ENCODE measurements around the gene C17orf78.
A peak's percentile ranks its signal among the peaks of the same experiment; 100 is the strongest.
"Not testable (repeated sequence)": the region's sequence is repeated elsewhere in the genome, so short reads cannot be mapped to it uniquely, and the experiment has no call there.

Gene C17orf78

DNA sequence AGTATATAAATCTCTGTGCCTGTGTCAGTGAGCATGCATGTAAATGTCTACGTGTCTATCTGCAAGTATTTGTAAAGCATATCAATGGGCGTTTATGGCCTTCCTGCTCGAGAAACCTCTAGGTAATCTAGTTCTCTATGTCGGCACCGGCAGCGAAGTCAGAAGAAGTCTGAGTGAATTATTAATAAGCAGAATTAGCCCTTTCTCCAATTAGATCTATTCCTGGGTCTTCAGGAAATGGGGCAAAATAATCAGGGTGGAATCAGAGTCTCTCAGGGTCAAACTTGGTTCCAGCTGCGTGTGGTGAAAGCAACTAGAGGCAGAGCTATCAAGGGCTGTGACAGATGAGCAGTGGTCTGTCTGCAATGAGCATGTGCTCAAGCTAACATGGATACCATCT is at the start of gene C17orf78:
TSS of gene C17orf78 (plus strand) at position 280 of the 400 bp plus-strand sequence. CDS start at position 388, 108 bp downstream.
- DNase-seq = no peak

DNA sequence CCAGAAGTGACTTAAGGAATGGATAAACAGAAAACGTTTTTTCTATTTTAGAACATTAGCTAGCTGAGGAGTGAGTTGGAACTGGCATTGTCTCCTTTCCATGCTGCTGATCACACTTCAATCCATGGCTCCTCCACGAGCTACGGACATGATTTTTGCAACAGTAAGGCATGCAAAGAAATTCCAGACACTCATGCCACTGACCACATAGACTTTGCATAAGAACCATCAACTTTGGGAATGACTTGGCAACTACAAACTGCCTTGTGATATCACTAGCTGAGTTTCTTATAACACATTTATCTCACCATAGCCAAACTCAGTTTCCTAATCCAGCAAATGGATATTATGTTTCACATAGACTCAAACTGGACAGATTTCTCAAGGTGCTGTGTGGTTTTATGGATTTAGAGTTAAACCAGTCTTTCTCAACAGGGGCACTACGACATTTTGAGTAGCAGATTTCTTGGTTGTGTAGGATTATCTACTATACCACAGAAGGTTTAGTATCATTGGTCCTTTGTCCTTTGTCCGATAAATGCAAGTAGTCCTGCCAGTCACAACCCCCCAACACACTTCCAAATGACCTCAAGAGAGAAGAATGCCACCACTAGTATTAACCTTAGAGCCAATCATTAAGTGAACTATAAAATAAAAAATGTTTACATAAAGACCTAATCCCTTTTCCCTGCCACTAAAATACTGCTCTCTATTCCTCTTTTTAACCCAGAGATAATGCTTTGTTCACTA is 48.3 kb upstream of the C17orf78 start:
- no peak for DNase-seq

DNA sequence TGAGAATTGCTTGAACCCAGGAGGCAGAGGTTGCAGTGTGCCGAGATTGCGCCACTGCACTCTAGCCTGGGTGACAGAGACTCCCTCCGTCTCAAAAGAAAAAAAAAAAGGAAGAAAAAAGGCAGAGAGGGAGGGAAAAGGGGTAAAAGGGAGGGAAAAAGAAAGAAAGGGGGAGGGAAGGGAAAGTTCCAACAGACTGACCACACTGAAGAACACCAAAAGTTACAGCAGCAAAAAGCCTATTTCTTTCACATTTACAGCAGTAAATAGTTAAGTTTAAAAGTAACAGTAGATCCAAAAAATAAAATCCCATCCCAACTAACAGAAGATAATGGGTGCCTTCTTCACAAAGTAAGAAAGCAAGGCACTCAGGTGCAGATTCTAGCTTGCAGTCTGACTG is 36.9 kb upstream of the C17orf78 start:
- no peak for DNase-seq

DNA sequence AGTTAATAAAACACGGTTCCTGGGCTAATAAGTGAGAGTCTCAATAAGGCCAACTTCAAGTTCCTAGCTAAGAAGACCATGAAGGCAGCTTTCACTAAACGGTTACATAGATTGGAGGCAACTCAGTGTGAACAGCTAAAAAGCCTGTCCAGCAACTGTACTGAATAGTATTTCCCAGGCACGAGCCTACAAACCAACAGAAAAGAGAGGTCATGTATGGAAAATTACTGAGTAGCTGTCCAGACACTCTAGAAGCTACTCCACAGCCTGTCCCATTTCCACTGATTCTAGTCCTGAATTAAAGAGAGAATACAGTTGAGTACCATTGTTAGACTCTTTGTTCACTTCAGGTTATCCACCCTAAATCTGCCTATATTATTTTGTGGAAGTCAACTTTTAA is 36.5 kb upstream of the C17orf78 start:
- DNase-seq = no peak

DNA sequence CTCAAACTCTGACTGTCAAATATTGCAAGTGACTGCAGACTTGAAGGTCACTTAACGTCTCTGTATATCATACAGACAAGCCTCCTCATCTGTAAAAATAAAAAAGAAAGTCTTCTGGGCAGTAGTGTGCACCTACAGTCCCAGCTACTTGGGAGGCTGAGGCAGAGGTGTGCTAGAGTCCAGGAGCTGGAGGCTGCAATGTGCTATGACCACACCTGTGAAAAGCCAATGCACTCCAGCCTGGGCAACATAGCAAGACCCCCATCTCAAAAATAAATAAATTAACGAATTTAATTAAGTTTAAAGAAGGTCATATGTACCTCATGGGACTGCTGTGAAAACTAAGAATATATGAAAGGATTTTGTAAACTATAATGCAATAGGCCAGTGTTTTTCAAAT is 35.0 kb upstream of the C17orf78 start:
- DNase-seq = no peak

DNA sequence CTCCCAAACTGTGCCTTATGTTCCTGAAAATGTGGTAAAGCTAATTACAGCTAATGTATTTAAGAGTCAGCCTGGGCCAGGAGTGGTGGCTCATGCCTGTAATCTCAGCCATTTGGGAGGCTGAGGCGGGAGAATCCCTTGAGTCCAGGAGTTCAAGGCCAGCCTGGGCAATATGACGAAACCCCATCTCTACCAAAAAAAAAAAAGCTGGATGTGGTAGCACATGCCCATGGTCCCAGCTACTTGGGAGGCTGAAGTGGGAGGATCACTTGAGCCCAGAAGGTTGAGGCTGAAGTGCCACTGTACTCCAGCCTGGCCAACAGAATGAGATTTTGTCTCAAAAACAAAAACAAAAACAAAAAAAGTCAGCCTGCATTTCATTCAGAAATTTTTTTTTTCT is 33.2 kb upstream of the C17orf78 start:
- no peak for DNase-seq

DNA sequence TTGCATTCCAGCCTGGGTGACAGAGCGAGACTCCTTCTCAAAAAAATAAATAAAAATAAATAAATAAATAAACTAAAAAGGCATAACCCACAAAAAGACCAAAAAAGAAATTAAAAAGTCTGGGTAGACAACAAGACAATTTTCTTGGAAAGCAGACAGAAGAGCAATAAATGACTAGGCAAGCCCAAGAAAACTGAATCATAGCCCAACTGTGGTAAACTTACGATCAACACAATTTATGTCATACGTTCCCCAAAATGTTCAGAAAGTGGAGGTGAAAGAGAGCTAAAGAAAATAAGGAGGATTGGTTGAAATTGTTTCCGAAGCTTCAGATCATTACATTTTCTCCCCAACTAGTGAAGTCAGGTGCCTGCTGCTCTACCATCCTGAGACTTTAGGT is 31.3 kb upstream of the C17orf78 start:
- no peak for DNase-seq

DNA sequence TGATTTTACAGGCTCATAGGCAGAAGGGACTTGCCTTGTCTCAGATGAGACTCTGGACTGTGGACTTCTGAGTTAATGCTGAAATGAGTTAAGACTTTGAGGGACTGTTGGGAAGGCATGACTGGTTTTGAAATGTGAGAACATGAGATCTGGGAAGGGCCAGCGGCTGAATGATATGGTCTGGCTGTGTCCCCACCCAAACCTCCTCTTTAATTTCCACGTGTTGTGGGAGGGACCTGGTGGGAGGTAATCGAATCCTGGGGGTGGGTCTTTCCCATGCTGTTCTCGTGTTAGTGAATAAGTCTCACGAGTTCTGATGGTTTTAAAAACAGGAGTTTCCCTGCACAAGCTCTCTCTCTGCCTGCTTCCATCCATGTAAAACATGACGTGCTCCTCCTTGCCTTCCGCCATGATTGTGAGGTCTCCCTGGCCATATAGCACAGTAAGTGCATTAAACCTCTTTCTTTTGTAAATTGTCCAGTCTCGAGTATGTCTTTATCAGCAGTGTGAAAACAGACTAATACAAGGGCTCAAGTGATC is 28.9 kb upstream of the C17orf78 start:
- DNase-seq = not testable (repeated sequence)

DNA sequence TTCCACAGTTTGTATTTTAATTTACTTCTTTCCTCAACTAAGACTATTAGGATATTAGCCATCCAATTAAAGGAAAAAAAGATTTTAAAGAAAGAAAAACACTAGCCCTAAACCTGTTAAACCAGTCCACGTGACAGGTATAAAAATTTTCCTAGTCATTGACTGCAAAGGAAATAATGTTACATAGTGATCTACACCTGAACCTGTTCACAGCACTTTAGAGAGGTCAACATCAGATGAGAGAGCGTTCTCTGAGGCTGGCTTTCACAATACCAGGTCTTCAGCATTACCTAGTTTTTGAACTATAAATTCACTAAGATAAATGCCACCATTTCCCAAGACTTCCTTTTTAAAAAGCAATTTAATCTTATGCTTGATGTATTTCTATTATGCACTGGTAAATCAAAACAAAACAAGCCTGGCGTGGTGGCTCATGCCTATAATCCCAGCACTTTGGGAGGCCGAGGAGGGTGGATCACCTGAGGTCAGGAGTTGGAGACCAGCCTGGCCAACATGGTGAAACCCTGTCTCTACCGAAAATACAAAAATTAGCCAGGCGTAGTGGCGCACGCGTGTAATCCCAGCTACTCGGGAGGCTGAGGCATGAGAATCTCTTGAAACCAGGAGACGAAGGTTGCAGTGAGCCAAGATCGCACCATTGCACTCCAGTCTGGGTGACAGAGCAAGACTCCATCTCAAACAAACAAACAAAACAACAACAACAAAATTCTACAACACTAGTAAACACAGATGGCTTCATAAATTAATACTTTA is 18.8 kb upstream of the C17orf78 start:
- not testable (repeated sequence) for DNase-seq

DNA sequence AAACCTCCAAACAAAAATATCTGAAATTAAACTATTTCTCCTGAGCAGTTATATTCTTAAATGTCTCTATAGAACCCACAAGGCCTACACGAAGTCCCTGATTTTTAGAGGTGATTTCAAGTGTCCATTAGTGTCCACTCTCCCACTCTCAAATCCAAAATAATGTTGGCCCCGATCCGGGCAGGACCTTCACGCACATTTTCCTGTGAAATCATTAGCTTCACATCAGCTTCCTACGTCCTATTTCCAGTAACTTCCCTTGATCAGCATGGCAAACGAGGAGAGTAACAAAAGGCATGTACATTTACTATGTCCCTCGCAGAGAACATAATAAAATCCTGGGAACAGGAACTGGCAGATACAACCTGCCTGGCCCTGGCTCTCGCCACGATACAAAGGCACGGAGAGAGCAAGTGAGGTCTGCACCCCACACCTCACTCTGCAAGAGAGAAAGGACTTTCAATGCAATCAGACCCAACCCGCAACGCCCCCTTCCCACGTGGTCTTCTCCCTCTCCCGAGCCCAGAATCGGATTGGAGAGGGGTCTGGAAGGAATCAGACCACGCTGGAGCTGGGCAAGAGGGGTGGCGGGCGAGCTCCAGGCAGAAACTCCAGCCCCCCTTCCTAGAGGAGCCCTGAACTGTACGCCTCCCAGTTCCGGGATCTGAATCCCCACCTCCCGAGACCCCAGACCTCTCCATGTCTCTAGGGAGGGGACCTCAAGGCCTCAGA is 17.5 kb upstream of the C17orf78 start:
- peak; percentile 70 for DNase-seq

DNA sequence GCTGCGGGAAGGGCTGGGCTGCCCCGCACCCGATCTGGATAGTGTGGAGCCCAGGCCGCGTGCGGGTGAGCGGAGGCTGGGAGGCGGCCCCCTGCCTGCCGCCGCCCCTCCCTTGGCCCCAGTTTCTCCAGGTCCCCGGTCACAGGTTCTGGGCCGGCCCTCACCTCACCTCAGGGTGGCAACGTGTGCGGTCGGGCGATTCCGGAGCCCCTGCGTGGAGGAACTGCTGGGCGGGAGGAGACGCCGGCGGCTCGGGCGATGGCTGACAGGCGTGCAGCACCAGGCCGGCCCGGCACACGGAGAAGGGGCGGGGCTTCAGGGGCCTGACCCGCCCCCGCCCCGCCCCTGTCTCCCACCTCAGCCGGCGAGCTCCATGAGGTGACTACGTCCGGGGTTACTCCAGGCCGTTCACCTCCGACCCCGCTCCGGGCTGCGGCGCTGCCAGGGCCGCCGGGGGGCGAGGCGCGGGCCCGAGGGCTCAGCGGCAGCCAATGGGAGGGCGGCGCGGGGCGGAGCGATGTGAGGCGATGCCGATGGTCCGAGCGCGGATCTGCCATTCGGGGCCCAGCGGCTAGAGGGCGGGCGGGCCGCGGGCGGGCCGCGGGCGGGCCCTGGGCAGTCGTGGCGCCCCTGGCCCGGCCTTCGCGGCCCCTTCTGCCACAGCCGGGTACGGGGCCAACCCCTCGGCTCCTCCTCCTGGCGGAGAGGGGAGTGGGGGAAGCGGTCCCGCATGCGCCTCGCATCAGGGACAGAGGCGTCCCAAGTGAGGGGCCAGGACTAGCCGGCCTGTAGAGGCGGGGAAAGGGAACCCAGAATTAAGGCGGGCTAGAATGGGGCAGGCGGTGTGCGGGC is 16.7 kb upstream of the C17orf78 start:
- DNase-seq = peak; percentile 95

DNA sequence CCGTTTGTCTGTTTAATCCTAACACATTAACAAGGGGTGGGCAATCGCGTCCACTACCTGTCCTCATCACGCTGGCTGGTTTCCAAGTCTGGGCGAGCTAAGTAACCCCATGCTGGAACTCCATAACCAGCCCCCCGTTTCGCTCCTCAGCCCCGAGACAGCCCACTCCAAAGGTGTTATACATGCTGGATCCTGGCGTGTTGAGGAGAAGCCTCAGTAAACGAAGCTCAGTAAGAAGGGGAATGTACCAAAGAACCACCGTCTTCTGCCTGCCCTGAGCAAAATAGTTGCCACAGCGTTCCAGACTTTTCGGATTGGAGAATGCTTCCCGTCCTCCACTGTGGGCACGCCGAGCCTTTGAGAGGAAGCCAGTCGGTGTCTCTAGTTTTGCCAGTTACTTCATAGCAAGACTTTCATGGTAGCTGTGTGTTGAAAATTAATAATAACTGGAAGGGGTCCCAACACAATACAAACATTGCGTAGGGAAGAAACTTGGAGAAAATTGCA is 16.1 kb upstream of the C17orf78 start:
- no peak for DNase-seq

DNA sequence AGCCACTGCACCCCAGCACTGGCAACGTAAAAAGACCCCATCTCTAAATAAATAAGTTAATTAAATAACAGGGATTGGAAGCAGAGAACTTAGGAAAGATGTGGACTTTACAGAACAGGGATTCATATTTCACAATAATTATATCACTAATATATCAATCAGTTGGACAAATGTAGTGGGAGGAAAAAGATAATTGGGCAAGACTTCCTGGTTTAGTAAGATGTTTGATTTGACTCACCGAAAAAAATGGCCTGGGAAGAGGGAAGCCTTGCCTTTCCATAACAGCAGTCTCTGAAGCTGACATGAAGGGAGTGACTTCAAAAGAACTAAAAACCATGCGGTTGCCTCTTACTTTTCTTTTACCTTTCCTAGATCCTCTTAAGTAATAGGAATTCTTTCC is 15.2 kb upstream of the C17orf78 start:
- no peak for DNase-seq

DNA sequence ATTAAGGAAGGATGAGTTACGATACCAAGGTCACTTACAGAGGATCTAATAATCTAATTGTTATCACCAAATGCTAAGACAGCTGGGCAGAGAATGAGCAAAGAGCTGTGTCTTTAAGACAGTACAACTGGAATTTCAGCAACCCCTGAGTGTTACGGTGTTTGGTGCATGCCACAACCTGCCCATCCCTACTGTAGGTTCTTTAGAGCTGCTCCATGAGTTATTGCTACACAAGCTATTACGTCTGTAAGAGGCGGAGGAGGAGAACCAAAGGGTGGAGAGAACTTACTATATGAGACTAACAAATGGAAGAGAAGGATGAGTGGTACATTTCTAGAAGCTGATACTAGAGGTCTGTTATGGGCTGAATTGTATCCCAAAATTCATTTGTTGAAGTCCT is 14.2 kb upstream of the C17orf78 start:
- DNase-seq = no peak

DNA sequence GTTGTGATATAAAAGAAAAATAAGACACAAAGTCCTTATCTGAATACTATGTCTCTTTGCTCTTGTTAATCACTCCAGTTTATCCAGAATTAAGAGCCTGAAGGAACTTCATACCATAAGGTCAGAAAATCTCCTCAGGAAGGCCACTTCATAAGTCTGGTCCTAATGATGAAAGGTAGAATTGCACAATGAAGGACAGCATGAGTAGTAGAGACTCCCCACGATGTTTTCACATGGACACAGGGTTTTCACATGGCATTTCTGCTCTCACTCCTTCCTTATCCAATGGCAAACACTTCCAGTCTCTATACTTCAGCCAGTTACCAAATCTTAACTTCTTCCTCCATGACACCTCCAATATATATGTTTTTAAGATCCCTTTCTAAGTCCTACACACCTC is 10.2 kb upstream of the C17orf78 start:
- DNase-seq = no peak

DNA sequence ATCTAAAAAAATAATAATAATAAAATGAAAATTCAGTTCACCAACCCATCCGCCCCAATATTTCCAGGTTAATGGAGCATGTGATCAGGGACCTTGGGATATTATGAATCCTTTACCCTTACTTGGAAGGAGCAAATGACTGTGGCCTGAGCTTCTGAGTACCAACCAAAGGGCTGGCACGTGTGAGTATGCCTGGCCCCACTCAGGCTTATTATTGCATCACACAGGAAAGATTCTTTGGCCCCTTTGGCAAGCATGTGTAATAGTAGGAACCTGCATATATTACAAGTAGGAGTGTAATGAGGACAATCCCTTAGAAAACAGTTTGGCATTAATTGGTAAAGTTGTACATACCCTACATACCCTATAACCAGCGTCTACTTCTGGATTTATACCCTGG is 7.2 kb upstream of the C17orf78 start:
- DNase-seq = no peak

DNA sequence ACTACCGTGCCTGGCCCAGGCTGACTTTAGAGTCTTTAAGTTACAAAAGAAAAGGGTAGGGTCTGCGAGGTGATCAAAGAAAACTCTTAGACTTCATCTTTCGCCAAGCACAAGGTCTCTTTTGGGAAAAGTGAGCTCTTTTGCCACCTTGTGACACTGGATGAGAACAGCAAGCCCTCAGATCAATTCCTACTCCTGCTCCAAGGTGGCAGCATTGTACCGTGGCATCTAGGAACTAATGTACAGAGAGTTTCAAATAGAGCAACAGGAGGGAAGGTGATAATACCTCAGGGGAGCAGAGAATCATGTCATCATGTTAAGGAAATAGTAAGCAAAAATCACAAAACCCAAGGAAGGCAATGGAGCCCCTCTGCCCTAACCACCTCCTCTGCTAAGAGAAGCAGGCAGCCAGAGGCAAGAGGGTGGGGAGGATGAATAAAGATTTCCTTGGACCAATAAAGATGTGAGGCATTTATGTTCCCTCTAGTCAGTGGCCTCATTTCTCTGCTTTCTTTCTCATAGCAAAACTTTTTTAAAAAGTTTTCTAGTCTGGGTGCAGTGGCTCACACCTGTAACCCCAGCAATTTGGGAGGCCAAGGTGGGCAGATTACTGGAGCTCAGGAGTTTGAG is 2.1 kb upstream of the C17orf78 start:
- DNase-seq = peak; percentile 76

DNA sequence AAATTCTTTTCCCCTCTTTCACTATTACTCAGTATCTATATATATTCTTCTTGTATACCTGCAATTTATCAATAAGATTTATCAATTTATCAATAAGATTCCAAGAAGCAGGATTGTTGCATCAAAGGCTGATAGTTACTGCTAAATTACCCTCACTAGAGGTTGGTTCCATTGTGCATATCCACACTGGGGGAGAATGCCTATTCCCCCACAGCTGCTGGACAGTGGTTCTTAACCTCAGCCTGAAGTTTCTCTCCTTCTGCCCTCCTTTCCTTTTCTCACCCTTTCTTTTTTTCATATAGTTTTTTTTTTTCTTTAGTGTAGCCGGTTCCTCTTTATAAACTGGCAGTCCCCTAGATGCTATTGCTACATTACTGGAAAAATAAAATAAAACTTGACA is 6.3 kb downstream of the C17orf78 start:
- no peak for DNase-seq

DNA sequence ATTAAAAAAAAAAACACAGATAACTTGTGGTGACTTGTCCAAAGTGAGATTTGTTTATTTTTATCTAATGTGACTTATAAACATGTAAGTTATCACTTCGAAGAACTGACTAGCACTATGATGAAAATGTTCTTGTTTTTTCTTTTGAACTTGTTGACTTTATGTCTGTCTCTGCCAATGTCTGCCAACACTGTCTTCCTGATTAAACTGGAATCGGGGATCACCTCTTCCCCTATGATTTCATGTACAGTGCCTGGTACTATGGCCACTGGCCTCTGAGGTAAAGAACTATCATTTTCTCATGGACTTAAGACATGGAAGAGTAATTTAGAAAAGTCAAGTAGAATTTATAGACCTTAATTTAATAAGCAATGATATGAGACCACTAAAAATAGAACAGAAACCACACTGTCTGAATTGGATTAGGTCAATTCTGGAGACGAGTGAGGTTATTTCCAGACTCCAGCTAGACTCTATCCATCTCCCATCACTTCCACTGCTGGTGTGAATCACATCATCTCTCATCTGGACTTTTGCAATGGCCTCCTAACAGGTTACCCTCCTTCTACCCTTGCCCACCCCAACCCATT is 8.9 kb downstream of the C17orf78 start:
- no peak for DNase-seq

DNA sequence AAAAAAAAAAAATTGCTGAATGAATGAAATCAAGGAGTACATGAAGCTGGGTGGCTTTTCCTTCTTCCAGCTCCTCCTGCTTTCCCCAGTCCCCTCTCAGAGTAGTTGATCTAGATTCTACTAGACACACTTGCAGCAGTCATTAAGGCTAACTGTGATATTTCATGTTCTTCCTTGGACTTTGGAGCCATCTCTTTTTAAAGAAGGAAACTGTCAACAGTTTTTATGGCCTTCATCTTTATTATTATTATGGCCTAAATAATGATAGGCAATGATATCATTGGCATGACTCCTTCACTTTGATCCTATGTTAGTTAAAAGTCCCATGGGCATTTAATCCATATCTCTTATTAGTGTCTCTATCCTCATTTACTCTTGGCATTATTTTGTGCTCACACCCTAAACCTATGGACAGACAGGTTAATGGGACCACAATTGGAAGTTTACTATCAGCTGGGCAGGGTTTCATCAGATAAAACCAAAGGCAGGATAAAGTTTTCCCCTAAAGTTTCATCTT is 9.7 kb downstream of the C17orf78 start:
- DNase-seq = no peak

DNA sequence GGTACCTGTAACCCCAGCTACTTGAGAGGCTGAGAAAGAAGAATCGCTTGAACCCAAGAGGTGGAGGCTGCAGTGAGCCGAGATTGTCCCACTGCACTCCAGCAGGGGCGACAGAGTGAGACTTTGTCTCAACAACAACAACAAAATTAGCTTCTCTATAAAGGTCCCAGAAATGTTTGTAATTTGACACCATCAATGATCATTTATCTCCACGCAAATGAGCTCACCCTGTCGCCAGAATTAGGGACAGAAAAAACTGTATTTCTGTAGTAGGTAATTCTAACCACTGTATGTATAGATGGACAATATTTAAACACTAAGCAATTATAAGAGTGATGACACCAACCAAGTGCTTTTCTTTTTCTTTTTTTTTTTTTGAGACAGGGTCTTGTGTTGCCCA is 10.7 kb downstream of the C17orf78 start:
- no peak for DNase-seq
